Measurements from ENCODE around the gene CLDN2. TPM values are rescaled to one million over a fixed set of nuclear protein-coding genes. Genes with fewer than 3 reads are reported as not detected.

Gene CLDN2
- total RNA-seq, 1 experiment from 2014 or later, result not detected

- Histone ChIP-seq H3F3A (ENCODE audit: insufficient read depth, low read depth) (no peaks in the 10 kb centered on the region), H3K4me3 (no peak within 1 kb of the TSS), H3K9me3 (ENCODE audit: insufficient read depth, low read depth) (no peaks in the 10 kb centered on the region), H3K4me2 (no peak within 1 kb of the TSS), H3K4me1 (replicated peaks; ENCODE audit: insufficient read depth) (peaks cover 23% of the 10 kb centered on the region), H3K79me2 (ENCODE audit: low read depth) (no peaks in the 10 kb centered on the region), H3K27ac (no peak within 1 kb of the TSS), H2AFZ (no peak within 1 kb of the TSS), H4K20me1 (ENCODE audit: insufficient read depth) (no peaks in the 10 kb centered on the region), H3K9me2 (ENCODE audit: insufficient read depth) (no peaks in the 10 kb centered on the region), H3K36me3 (ENCODE audit: low read depth) (no peaks in the 10 kb centered on the region), H3K27me3 (ENCODE audit: insufficient read depth, low read depth) (no peaks in the 10 kb centered on the region)
- intact Hi-C loops (cut with micrococcal nuclease; ENCODE audit: unreplicated experiment), result no loop called here
- POLR2A ChIA-PET (ENCODE audit: unreplicated experiment), result interaction anchor here (0.5 kb wide), 1 partner anchor 195 kb away, joined by 4 read pairs; no protein-coding TSS in a partner anchor
- no TSS peak for BruUV-seq (replicated peaks)
- TF ChIP-seq CTCF (conservative IDR thresholded peaks at IDR 0.05) (no peak), EZH2 (IDR thresholded peaks at IDR 0.05; ENCODE audit: low read depth) (no peak)
- no peak for DNase-seq
- CTCF ChIA-PET, result no interaction called here
These were observed 16.8 kb upstream of the CLDN2 start, which contains the start of gene RIPPLY1 for GRCh38 chrX:106903291-106903824. RIPPLY1 (minus strand) TSS chrX:106903341; CDS start chrX:106903287, 54 bp downstream.

GRCh38 chrX:106903856-106904528, 16.2 kb upstream of the CLDN2 start:
- no peak for DNase-seq
- Histone ChIP-seq H4K20me1 (ENCODE audit: insufficient read depth) (no peaks in the 10 kb centered on the region), H3K36me3 (ENCODE audit: low read depth) (no peaks in the 10 kb centered on the region), H3K4me2 (no peak overlapping the region), H3K79me2 (ENCODE audit: low read depth) (no peaks in the 10 kb centered on the region), H3F3A (ENCODE audit: insufficient read depth, low read depth) (no peaks in the 10 kb centered on the region), H3K9me2 (ENCODE audit: insufficient read depth) (no peaks in the 10 kb centered on the region), H2AFZ (no peak overlapping the region), H3K9me3 (ENCODE audit: insufficient read depth, low read depth) (no peaks in the 10 kb centered on the region), H3K27ac (no peak overlapping the region), H3K4me1 (replicated peaks; ENCODE audit: insufficient read depth) (peaks cover 16% of the 10 kb centered on the region), H3K27me3 (ENCODE audit: insufficient read depth, low read depth) (no peaks in the 10 kb centered on the region), H3K4me3 (no peak overlapping the region)
- ChIA-PET CTCF (no interaction called here), POLR2A (ENCODE audit: unreplicated experiment) (interaction anchor here (0.5 kb wide), 1 partner anchor 196 kb away, joined by 4 read pairs; no protein-coding TSS in a partner anchor)
- intact Hi-C loops (cut with micrococcal nuclease; ENCODE audit: unreplicated experiment), result no loop called here
- no peak for TF ChIP-seq EZH2 (IDR thresholded peaks at IDR 0.05; ENCODE audit: low read depth)
- no peak for TF ChIP-seq CTCF (conservative IDR thresholded peaks at IDR 0.05)
- no TSS peak for BruUV-seq (replicated peaks)

- ChIA-PET CTCF (no interaction called here), POLR2A (ENCODE audit: unreplicated experiment) (interaction anchor here (0.6 kb wide), 1 partner anchor 11 kb away, joined by 3 read pairs; no protein-coding TSS in a partner anchor)
- no peak overlapping the region for H3K27ac ChIP-seq
- H3F3A ChIP-seq (ENCODE audit: insufficient read depth, low read depth), result no peaks in the 10 kb centered on the region
- H3K4me1 ChIP-seq (replicated peaks; ENCODE audit: insufficient read depth), result peaks cover 6% of the 10 kb centered on the region; the same call in 1 of the 2 replicates
- TF ChIP-seq EZH2 (IDR thresholded peaks at IDR 0.05; ENCODE audit: low read depth) (no peak), CTCF (conservative IDR thresholded peaks at IDR 0.05) (no peak)
- no peaks in the 10 kb centered on the region for H3K9me2 ChIP-seq (ENCODE audit: insufficient read depth)
- H3K27me3 ChIP-seq (ENCODE audit: insufficient read depth, low read depth), result no peaks in the 10 kb centered on the region
- no peaks in the 10 kb centered on the region for H3K36me3 ChIP-seq (ENCODE audit: low read depth)
- BruUV-seq (replicated peaks), result no TSS peak
- H3K9me3 ChIP-seq (ENCODE audit: insufficient read depth, low read depth), result no peaks in the 10 kb centered on the region
- no peaks in the 10 kb centered on the region for H4K20me1 ChIP-seq (ENCODE audit: insufficient read depth)
- DNase-seq, result no peak
- intact Hi-C loops (cut with micrococcal nuclease; ENCODE audit: unreplicated experiment), result no loop called here
- H3K79me2 ChIP-seq (ENCODE audit: low read depth), result no peaks in the 10 kb centered on the region
- H2AFZ ChIP-seq, result no peak overlapping the region
- no peak overlapping the region for H3K4me3 ChIP-seq
- H3K4me2 ChIP-seq, result no peak overlapping the region
These were observed 15.0 kb upstream of the CLDN2 start for GRCh38 chrX:106905064-106905708.
